Measurements from ENCODE around the gene ZNF470.

Gene ZNF470

DNA sequence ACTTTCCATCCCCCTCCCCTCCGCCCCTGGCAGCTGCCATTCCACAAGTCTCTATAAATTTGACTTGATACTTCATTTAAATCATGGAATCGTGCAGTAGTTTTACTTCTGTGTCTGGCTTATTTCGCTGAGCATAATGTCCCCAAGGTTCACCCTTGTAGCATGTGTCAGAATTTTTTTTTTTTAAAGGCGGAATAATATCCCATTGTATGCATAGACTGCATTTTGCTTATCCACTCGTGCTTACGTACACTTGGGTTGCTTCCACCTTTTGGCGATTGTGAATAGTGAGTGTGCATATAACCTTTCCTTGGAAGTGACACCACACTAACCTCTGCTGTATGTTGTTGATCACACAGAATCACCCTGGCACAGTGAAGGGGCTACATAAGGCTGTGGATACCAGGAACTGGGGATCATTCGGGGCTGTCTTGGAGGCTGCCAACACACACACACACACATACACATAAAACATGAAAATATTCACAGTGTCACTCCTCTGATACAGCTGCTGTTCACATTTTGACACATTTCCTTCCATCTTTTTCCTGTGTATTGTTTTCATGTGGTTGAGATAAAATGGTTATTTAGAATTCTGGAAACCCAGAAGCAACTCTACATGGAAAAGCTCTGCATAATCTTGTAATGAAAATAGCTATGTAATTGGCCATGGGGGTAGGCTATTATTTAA, 41.2 kb downstream of the ZNF470 start:
- no peak for DNase-seq (ENCODE audit: low read depth)

DNA sequence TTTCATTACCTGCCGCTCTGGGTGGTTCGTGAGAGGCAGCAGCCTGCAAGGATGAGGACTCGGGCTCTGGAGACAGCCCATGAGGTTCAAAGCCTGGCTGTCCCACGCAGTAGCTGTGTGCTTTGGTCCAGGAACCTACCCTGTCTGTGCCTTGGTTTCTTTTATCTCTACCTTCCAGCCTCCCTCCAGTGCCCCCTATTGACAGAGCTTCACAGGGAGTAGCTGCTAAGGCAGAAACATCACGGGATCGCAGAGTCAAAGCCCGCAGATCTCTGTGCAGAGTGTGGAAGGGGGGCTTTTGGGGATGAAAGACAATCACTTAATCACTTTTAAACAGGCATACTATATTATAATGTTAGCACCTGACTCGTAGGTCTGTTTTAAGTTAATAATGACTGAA, 44.0 kb downstream of the ZNF470 start:
- no peak for DNase-seq (ENCODE audit: low read depth)

DNA sequence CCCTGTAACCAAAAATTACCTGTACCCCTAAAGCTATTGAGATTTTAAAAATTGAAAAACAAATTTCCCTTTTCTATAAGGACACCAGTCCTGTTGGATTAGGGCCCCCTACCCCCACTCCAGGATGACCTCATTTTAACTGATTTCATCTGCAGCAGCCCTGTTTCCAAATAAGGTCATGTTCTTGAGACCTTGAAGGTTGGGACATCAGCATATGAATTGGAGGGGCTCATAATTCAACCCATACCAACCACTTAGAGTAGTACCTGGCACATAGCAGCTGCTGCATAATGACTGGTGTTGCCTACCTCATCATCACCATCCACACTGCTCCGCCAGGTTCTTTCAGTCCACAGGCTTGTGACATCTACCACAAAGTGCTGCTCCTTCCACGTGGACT, 45.5 kb downstream of the ZNF470 start:
- DNase-seq (ENCODE audit: low read depth) = no peak

DNA sequence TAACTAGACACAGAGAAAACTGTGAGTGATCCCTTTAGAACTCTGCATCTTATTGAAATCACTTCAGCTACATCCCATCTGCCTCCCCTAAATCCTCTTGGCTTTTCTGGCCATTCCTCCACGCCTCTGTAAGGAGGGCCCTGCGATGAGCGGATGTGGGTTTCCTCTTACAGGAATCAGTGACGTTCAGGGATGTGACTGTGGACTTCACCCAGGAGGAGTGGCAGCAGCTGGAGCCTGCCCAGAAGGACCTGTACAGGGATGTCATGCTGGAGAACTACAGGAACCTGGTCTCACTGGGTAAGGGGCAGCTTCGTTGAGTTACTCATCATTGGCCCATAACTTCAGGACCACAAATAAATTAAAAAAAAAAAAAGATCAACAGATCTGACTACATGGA, 46.4 kb downstream of the ZNF470 start:
- no peak for DNase-seq (ENCODE audit: low read depth)

DNA sequence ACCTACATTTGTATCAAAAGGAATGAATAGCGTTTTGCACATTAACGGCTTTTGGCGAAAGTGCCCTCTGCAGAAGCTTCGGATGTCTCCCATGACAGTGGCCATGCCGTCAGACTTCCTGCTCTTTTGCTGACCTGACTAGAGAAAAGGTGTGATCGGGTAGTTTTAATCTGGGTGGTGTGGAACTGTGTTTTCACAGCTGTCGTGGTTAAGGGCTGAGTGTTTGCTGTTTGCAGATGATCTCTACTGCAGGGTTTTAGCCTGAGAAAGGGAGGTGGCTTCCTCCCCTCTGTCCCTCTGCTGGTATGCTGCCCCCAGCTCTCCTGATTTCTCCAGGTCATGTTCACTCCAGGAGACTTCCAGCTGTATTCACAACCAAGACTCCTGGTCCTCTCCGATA, 50.3 kb downstream of the ZNF470 start:
- no peak for DNase-seq (ENCODE audit: low read depth)

DNA sequence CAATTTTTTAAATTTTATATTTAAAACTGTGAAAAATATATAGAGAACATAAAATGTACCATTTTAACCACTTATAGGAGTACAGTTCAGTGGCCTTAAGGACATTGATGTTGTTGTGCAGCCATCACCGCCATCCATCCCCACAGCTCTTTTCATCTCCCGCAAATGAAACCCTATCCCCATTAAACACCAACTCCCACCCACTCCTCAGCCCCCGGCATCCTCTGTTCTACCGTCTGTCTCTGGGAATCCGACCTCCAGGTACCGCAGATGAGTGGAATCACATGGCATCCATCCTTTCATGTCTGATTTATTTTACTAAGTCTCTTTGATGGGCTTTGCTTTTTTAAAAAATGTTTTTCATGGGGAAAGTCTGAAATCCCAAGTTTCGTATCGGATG, 51.9 kb downstream of the ZNF470 start:
- DNase-seq (ENCODE audit: low read depth) = no peak

DNA sequence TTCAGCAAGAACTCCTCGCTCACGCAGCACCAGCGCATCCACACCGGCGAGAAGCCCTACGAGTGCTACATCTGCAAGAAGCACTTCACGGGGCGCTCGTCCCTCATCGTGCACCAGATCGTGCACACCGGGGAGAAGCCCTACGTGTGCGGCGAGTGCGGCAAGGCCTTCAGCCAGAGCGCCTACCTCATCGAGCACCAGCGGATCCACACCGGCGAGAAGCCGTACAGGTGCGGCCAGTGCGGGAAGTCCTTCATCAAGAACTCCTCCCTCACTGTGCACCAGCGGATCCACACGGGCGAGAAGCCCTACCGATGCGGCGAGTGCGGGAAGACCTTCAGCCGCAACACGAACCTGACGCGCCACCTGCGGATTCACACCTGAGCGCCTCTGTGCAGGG, 55.1 kb downstream of the ZNF470 start:
- DNase-seq (ENCODE audit: low read depth) = no peak

DNA sequence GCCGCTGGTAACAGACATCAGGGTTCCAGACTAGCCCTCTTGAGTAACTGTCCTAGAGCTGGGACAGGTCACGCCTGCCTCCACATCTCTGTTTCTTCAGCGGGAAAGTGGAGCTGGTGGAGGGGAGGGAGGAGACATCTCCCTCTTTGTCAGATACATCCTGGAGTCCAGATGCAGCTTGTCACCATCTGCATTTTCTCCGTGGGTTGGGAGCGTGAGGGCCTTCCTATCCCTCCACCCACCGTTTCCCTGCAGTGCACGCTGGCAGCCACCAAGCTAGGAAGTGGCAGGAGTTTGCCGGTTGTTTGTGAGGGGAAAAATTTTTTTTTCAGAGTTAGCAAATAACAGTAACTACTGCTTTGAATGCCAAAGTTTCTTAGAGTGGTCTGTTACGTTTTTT, 55.7 kb downstream of the ZNF470 start:
- no peak for DNase-seq (ENCODE audit: low read depth)

DNA sequence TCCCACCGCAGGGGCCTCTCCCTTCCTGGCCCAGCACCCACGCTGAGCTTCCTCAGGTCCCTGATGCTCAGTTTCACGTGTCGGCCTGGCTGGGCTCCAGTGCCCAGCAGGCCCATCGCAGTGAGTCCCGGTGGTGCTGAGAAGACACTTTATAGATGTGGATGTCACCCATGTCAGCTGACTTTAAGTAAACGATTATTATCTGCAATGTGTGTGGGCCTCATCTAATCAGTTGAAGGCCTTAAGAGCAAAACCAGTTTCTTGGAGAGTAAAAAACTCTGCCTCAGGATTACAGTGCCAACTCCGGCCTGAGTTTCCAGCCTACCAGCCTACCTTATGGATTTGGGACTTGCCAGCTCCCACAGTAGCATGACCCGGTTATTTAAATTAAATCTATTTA, 58.4 kb downstream of the ZNF470 start:
- no peak for DNase-seq (ENCODE audit: low read depth)

DNA sequence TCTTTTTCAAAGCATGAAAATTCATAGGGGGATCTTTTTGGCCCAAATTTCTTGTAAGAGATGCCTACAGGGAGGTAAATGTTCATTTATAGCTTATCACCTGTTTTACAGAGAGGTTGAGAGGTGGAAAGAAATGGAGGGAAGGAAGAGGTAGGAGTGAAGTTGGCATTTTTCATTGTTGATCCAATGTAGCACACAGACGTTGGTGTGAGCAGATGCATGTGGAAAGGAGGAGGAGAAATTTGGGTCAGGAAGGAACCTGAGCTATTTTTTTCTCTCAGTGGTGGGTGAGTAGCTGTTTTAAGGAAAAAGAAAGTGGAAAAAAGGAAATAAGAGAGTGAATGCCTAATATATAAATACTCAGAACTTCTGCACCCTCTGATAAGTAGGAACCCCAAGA, 65.8 kb downstream of the ZNF470 start:
- no peak for DNase-seq (ENCODE audit: low read depth)

DNA sequence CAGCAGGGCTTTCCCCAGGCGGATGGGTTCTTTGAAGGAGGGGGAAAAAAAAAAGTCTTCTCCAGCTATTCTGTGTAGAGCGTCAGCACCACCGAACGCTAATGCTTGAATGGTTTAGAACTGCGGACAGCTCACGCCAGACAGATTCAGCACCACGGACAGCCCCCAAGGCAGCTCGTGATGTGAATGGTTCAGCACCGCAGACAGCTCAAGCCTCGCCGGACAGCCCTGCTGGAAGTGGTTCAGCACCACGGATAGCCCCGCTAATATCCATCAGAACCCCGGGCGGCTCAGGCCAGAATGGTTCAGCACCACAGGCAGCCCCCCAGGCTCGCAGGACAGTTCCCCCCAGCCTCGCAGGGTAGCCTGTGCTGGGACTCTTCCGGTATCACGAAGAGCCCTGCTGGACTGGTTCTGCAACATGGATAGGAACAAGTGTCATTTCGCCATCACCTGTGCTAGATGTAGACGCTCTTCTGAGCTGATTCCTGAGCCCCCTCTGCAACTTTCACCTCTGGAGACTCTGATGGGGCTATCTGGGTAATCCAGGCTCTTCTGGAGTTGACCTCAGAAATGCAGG, 70.8 kb downstream of the ZNF470 start:
- DNase-seq (ENCODE audit: low read depth) = no peak
